Gastroesophageal sphincter (tissue), 3 donors: ENCODE results near the gene TECTB.

Source experiments
- CTCF ChIP-seq, 4 experiments: fragments of 200-600 bp in 2 of 4; fragments of 450-650 bp in 2 of 4; sonication (generic) in 1 of 4; IDR thresholded peaks; one replicate each; pipeline ENCODE4 v1.5.1; 2017 to 2019; ENCODE audit warnings: antibody characterized with exemption in 4 of 4, mild to moderate bottlenecking in 2 of 4, moderate library complexity in 2 of 4
- EP300 ChIP-seq: sonication (generic); formaldehyde crosslinking; IDR thresholded peaks from one replicate; pipeline ENCODE4 v1.6.1; 2017; ENCODE audit warnings: antibody characterized with exemption, mild to moderate bottlenecking
- POLR2A ChIP-seq, 2 donors: fragments of 450-650 bp; IDR thresholded peaks; one replicate each; pipeline ENCODE4 v1.6.1; 2017; ENCODE audit warnings: antibody characterized with exemption in 2 of 2, mild to moderate bottlenecking in 2 of 2, moderate library complexity in 1 of 2
- POLR2AphosphoS5 ChIP-seq: sonication (generic); formaldehyde crosslinking; IDR thresholded peaks from one replicate; pipeline ENCODE4 v1.6.1; 2017; ENCODE audit warnings: antibody characterized with exemption

- TF ChIP-seq CTCF (IDR thresholded peaks at IDR 0.05) (no peak), POLR2AphosphoS5 (no peak), EP300 (no peak), POLR2A (IDR thresholded peaks at IDR 0.05) (no peak)
These were observed 4.6 kb downstream of the TECTB start for GRCh38 chr10:112287844-112288243.
